Calu3 (cell line): ENCODE measurements around the gene AFAP1. TPM values are rescaled to one million over a fixed set of nuclear protein-coding genes. Genes with fewer than 3 reads are reported as not detected.

Source experiments
- BruUV-seq: library from RNA; stranded (reverse); fragments of 400-500 nt; replicated peaks from 2 replicates; lab custom pipeline; 2021; lab: Mats Ljungman, UMichigan
- CTCF ChIA-PET: fragments of 300-600 bp; sonication (Branson Sonifier 250); formaldehyde crosslinking; loops from one replicate; lab custom pipeline; 2022; ENCODE audit warnings: antibody characterized with exemption; lab: Charles Lee
- DNase-seq: peaks from one replicate; pipeline ENCODE4 v3.0.0; 2022
- H3K27ac Mint-ChIP-seq: one replicate; pipeline ENCODE4 v1.8.0; 2022; ENCODE audit warnings: mixed read lengths; ENCODE audit not compliant: unreplicated experiment
- H3K27me3 Mint-ChIP-seq: one replicate; pipeline ENCODE4 v1.8.0; 2022; ENCODE audit warnings: mixed read lengths; ENCODE audit not compliant: unreplicated experiment
- H3K36me3 Mint-ChIP-seq: one replicate; pipeline ENCODE4 v1.8.0; 2022; ENCODE audit warnings: mild to moderate bottlenecking, moderate library complexity, mixed read lengths; ENCODE audit not compliant: insufficient read depth, unreplicated experiment
- H3K4me1 Mint-ChIP-seq: one replicate; pipeline ENCODE4 v1.8.0; 2022; ENCODE audit warnings: mild to moderate bottlenecking, low read depth, mixed read lengths; ENCODE audit not compliant: unreplicated experiment
- H3K4me3 Mint-ChIP-seq: one replicate; pipeline ENCODE4 v1.8.0; 2022; ENCODE audit warnings: mild to moderate bottlenecking, low read depth, moderate library complexity, mixed read lengths; ENCODE audit not compliant: unreplicated experiment
- H3K9me3 Mint-ChIP-seq: one replicate; pipeline ENCODE4 v1.8.0; 2022; ENCODE audit warnings: low read depth, mixed read lengths; ENCODE audit not compliant: unreplicated experiment
- intact Hi-C: fragments of 100-400 bp; cut with micrococcal nuclease; formaldehyde crosslinking; loops from one replicate; pipeline ENCODE4 v1.10.0; 2022; ENCODE audit not compliant: unreplicated experiment
- total RNA-seq: library from RNA; stranded (reverse); gene quantifications from 2 replicates; pipeline ENCODE4 v1.2.3, GENCODE V29; 2022
- TF ChIP-seq, protein P1 (sequence below): fragments of 200-600 bp; IDR thresholded peaks from one replicate; pipeline ENCODE4 v1.8.0; 2022; ENCODE audit warnings: antibody characterized with exemption; ENCODE audit not compliant: unreplicated experiment

AFAP1 gene
- total RNA-seq, 1 experiment from 2014 or later: 40.1 TPM

DNA sequence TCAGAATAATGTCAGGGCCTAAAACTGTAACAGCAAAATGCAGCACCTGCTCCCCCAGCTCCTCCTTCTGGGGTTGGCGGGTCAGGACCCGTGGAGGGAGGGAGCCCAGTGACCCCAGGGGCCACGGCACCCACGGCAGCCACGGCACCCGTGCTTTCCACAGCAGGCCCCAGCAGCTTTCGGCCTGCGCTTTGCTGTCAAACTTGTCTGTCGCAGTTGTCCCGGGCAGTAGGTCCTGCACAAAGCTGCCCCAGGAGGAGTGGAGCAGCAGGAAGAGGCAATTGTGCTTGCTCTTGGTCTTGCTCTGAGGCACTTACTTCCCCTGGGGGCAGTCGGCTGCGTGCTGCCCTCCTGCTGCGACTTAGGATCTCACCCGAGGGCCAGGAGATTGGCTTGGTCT, 183.6 kb downstream of the AFAP1 start:
- Mint-ChIP-seq H3K27me3 (no peaks in the 10 kb centered on the region), H3K36me3 (peaks cover 37% of the 10 kb centered on the region), H3K27ac (no peak overlapping the region), H3K9me3 (no peaks in the 10 kb centered on the region), H3K4me3 (no peak overlapping the region), H3K4me1 (no peaks in the 10 kb centered on the region)
- DNase-seq: no peak
- intact Hi-C loops: no loop called here
- TF ChIP-seq, protein P1, sequence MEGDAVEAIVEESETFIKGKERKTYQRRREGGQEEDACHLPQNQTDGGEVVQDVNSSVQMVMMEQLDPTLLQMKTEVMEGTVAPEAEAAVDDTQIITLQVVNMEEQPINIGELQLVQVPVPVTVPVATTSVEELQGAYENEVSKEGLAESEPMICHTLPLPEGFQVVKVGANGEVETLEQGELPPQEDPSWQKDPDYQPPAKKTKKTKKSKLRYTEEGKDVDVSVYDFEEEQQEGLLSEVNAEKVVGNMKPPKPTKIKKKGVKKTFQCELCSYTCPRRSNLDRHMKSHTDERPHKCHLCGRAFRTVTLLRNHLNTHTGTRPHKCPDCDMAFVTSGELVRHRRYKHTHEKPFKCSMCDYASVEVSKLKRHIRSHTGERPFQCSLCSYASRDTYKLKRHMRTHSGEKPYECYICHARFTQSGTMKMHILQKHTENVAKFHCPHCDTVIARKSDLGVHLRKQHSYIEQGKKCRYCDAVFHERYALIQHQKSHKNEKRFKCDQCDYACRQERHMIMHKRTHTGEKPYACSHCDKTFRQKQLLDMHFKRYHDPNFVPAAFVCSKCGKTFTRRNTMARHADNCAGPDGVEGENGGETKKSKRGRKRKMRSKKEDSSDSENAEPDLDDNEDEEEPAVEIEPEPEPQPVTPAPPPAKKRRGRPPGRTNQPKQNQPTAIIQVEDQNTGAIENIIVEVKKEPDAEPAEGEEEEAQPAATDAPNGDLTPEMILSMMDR: no peak
- no TSS peak for BruUV-seq
- CTCF ChIA-PET: no interaction called here

GRCh38 chr4:7755561-7755960, 184.1 kb downstream of the AFAP1 start:
- intact Hi-C loops: no loop called here
- no peaks in the 10 kb centered on the region for H3K4me1 Mint-ChIP-seq
- no peaks in the 10 kb centered on the region for H3K9me3 Mint-ChIP-seq

GRCh38 chr4:7754565-7755262, 184.9 kb downstream of the AFAP1 start:
- no peak for DNase-seq
- no TSS peak for BruUV-seq
- Mint-ChIP-seq H3K9me3 (no peaks in the 10 kb centered on the region), H3K27ac (peak overlapping the region; percentile 79), H3K4me1 (peaks cover 3% of the 10 kb centered on the region), H3K4me3 (peak overlapping the region; percentile 65), H3K36me3 (peaks cover 32% of the 10 kb centered on the region), H3K27me3 (no peaks in the 10 kb centered on the region)
- TF ChIP-seq, protein P1: no peak
- intact Hi-C loops: no loop called here
- CTCF ChIA-PET: no interaction called here

More at GRCh38 chr4:7755561-7755960, 184.1 kb downstream of the AFAP1 start:
- BruUV-seq: no TSS peak
- CTCF ChIA-PET: no interaction called here
- TF ChIP-seq, protein P1: no peak
- Mint-ChIP-seq H3K27me3 (no peaks in the 10 kb centered on the region), H3K36me3 (peaks cover 37% of the 10 kb centered on the region), H3K27ac (no peak overlapping the region), H3K4me3 (peak overlapping the region; percentile 65)
- DNase-seq: no peak

DNA sequence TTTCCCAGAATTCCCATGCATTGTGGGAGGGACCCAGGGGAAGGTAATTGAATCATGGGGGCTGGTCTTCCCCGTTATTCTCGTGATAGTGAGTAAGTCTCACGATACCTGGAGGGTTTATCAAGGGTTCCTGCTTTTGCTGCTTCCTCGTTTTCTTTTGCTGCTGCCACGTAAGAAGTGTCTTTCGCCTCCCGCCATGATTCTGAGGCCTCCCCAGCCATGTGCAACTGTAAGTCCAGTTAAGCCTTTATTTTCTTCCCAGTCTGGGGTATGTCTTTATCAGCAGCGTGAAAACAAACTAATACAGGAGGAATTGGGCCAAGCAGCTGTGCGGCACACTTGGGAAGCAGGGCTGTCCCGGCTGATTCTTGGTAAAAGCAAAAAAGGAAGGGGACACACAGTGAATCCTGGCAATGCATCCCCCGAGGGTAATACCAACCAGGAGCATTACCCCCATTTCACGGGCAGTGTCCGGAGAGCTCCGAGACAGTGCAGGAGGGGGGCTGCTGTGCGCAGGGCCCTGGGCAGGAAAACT, 185.7 kb downstream of the AFAP1 start:
- Mint-ChIP-seq H3K27ac (peak overlapping the region; percentile 79), H3K36me3 (peaks cover 32% of the 10 kb centered on the region), H3K27me3 (no peaks in the 10 kb centered on the region), H3K4me3 (peak overlapping the region; percentile 65), H3K9me3 (no peaks in the 10 kb centered on the region), H3K4me1 (peaks cover 11% of the 10 kb centered on the region)
- intact Hi-C loops: no loop called here
- TF ChIP-seq, protein P1: no peak
- DNase-seq: peak; percentile 38
- TSS peak; percentile 72 for BruUV-seq
- CTCF ChIA-PET: no interaction called here
